ENCODE results near the gene WDR90. TPM values are rescaled to one million over a fixed set of nuclear protein-coding genes. Genes with fewer than 3 reads are reported as not detected.

WDR90 gene
- total and polyA plus RNA-seq, 10 of the 15 experiments (the other 5 are each of a cell fraction or from before 2014, with no cell fraction given) = 2.0 to 65.0 (median 16.7) TPM

GRCh38 chr16:679814-680624 lies 30.9 kb downstream of the WDR90 start, which contains the start of gene STUB1 (continued):
- TF ChIP-seq, protein P1, sequence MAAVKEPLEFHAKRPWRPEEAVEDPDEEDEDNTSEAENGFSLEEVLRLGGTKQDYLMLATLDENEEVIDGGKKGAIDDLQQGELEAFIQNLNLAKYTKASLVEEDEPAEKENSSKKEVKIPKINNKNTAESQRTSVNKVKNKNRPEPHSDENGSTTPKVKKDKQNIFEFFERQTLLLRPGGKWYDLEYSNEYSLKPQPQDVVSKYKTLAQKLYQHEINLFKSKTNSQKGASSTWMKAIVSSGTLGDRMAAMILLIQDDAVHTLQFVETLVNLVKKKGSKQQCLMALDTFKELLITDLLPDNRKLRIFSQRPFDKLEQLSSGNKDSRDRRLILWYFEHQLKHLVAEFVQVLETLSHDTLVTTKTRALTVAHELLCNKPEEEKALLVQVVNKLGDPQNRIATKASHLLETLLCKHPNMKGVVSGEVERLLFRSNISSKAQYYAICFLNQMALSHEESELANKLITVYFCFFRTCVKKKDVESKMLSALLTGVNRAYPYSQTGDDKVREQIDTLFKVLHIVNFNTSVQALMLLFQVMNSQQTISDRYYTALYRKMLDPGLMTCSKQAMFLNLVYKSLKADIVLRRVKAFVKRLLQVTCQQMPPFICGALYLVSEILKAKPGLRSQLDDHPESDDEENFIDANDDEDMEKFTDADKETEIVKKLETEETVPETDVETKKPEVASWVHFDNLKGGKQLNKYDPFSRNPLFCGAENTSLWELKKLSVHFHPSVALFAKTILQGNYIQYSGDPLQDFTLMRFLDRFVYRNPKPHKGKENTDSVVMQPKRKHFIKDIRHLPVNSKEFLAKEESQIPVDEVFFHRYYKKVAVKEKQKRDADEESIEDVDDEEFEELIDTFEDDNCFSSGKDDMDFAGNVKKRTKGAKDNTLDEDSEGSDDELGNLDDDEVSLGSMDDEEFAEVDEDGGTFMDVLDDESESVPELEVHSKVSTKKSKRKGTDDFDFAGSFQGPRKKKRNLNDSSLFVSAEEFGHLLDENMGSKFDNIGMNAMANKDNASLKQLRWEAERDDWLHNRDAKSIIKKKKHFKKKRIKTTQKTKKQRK (IDR thresholded peaks at IDR 0.05; ENCODE audit: low read depth, low read length) = no peak
- TF ChIP-seq, protein P2, sequence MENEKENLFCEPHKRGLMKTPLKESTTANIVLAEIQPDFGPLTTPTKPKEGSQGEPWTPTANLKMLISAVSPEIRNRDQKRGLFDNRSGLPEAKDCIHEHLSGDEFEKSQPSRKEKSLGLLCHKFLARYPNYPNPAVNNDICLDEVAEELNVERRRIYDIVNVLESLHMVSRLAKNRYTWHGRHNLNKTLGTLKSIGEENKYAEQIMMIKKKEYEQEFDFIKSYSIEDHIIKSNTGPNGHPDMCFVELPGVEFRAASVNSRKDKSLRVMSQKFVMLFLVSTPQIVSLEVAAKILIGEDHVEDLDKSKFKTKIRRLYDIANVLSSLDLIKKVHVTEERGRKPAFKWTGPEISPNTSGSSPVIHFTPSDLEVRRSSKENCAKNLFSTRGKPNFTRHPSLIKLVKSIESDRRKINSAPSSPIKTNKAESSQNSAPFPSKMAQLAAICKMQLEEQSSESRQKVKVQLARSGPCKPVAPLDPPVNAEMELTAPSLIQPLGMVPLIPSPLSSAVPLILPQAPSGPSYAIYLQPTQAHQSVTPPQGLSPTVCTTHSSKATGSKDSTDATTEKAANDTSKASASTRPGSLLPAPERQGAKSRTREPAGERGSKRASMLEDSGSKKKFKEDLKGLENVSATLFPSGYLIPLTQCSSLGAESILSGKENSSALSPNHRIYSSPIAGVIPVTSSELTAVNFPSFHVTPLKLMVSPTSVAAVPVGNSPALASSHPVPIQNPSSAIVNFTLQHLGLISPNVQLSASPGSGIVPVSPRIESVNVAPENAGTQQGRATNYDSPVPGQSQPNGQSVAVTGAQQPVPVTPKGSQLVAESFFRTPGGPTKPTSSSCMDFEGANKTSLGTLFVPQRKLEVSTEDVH (IDR thresholded peaks at IDR 0.05; ENCODE audit: low read depth, partially characterized antibody) = no peak
- TF ChIP-seq SREBF1 (IDR thresholded peaks at IDR 0.05; ENCODE audit: low read length) (no peak), ZNF274 (IDR thresholded peaks at IDR 0.05; ENCODE audit: insufficient read depth, insufficient read length) (no peak), ZNF217 (IDR thresholded peaks at IDR 0.05) (0 out of 2 replicates have a peak, but pooled peaks have one; percentile 47), GATAD2B (conservative IDR thresholded peaks at IDR 0.05; ENCODE audit: low read depth) (peak; percentile 94), TAF1 (IDR thresholded peaks at IDR 0.05; ENCODE audit: borderline replicate concordance, low read depth, low read length) (no peak; the same call in 1 of the 2 replicates), NR2F1 (conservative IDR thresholded peaks at IDR 0.05) (0 out of 2 replicates have a peak, but pooled peaks have one; percentile 60), CHD2 (IDR thresholded peaks at IDR 0.05; ENCODE audit: borderline replicate concordance, low read depth, low read length) (no peak), RUNX3 (IDR thresholded peaks at IDR 0.05; ENCODE audit: low read length) (no peak), SMC3 (IDR thresholded peaks at IDR 0.05; ENCODE audit: borderline replicate concordance, low read length) (no peak), SMAD5 (IDR thresholded peaks at IDR 0.05; ENCODE audit: low read depth) (no peak), TCF7 (IDR thresholded peaks at IDR 0.05; ENCODE audit: borderline replicate concordance) (no peak), SMARCA5 (IDR thresholded peaks at IDR 0.05) (peak; percentile 99), NFYA (IDR thresholded peaks at IDR 0.05; ENCODE audit: borderline replicate concordance, low read depth, low read length) (no peak), IKZF2 (IDR thresholded peaks at IDR 0.05) (no peak), CBX5 (IDR thresholded peaks at IDR 0.05; ENCODE audit: low read depth) (no peak), MTA3 (IDR thresholded peaks at IDR 0.05; ENCODE audit: borderline replicate concordance, low read length) (no peak), CEBPB (IDR thresholded peaks at IDR 0.05; ENCODE audit: borderline replicate concordance in 1 of 2, low read depth in 2 of 2, low read length in 2 of 2) (no peak)
- TF ChIP-seq, protein P3, sequence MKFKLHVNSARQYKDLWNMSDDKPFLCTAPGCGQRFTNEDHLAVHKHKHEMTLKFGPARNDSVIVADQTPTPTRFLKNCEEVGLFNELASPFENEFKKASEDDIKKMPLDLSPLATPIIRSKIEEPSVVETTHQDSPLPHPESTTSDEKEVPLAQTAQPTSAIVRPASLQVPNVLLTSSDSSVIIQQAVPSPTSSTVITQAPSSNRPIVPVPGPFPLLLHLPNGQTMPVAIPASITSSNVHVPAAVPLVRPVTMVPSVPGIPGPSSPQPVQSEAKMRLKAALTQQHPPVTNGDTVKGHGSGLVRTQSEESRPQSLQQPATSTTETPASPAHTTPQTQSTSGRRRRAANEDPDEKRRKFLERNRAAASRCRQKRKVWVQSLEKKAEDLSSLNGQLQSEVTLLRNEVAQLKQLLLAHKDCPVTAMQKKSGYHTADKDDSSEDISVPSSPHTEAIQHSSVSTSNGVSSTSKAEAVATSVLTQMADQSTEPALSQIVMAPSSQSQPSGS (IDR thresholded peaks at IDR 0.05; ENCODE audit: low read length) = no peak
- TF ChIP-seq, protein P4, sequence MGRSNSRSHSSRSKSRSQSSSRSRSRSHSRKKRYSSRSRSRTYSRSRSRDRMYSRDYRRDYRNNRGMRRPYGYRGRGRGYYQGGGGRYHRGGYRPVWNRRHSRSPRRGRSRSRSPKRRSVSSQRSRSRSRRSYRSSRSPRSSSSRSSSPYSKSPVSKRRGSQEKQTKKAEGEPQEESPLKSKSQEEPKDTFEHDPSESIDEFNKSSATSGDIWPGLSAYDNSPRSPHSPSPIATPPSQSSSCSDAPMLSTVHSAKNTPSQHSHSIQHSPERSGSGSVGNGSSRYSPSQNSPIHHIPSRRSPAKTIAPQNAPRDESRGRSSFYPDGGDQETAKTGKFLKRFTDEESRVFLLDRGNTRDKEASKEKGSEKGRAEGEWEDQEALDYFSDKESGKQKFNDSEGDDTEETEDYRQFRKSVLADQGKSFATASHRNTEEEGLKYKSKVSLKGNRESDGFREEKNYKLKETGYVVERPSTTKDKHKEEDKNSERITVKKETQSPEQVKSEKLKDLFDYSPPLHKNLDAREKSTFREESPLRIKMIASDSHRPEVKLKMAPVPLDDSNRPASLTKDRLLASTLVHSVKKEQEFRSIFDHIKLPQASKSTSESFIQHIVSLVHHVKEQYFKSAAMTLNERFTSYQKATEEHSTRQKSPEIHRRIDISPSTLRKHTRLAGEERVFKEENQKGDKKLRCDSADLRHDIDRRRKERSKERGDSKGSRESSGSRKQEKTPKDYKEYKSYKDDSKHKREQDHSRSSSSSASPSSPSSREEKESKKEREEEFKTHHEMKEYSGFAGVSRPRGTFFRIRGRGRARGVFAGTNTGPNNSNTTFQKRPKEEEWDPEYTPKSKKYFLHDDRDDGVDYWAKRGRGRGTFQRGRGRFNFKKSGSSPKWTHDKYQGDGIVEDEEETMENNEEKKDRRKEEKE (IDR thresholded peaks at IDR 0.05) = peak; percentile 56; the same call in 1 of the 2 replicates
